ENCODE results near the gene FLOT2. TPM values are rescaled to one million over a fixed set of nuclear protein-coding genes. Genes with fewer than 3 reads are reported as not detected.
"Not testable (repeated sequence)": the region's sequence is repeated elsewhere in the genome, so short reads cannot be mapped to it uniquely, and the experiment has no call there.

FLOT2 gene
- total and polyA plus RNA-seq, 2 of the 8 experiments (the other 6 are each of a cell fraction or from before 2014, with no cell fraction given) = 116 to 189 TPM

GRCh38 chr17:28846699-28847098 is 50.8 kb downstream of the FLOT2 start:
- not testable (repeated sequence) for H3K4ac ChIP-seq (replicated peaks; ENCODE audit: insufficient read length, low read depth, low read length); H3K14ac ChIP-seq (ENCODE audit: insufficient read length); H2BK120ac ChIP-seq (replicated peaks; ENCODE audit: low read depth, low read length); H3K23ac ChIP-seq (ENCODE audit: insufficient read length); H3K4me3 ChIP-seq (ENCODE audit: extremely low read depth in 1 of 4, insufficient read depth in 2 of 4, low read depth in 3 of 4, low read length in 4 of 4); DNase-seq (ENCODE audit: low read depth in 1 of 2, low spot score in 2 of 2); H2AFZ ChIP-seq (ENCODE audit: low read length); H4K5ac ChIP-seq (ENCODE audit: insufficient read length, low read depth, low read length); H3K27me3 ChIP-seq (replicated peaks in 1 of 4; ENCODE audit: control insufficient read depth in 3 of 4, extremely low read depth in 1 of 4, insufficient read depth in 3 of 4, low read length in 3 of 4); H3K56ac ChIP-seq (replicated peaks; ENCODE audit: insufficient read length, low read depth, low read length); H4K91ac ChIP-seq (replicated peaks; ENCODE audit: insufficient read length, low read length); H4K20me1 ChIP-seq (replicated peaks in 1 of 2; ENCODE audit: control insufficient read depth in 1 of 2, insufficient read depth in 2 of 2, low read length in 2 of 2); H3K9ac ChIP-seq (replicated peaks in 1 of 4; ENCODE audit: extremely low read depth in 1 of 4, low read depth in 3 of 4, low read length in 3 of 4); H2BK20ac ChIP-seq (ENCODE audit: low read length); H3K18ac ChIP-seq (ENCODE audit: extremely low read depth, low read length); H3K79me1 ChIP-seq (ENCODE audit: low read depth, low read length); H3K79me2 ChIP-seq (ENCODE audit: control insufficient read depth in 1 of 2, insufficient read depth in 2 of 2, low read length in 2 of 2); H3K4me2 ChIP-seq (ENCODE audit: insufficient read depth in 1 of 2, low read depth in 2 of 2, low read length in 2 of 2); FAIRE-seq; H2BK5ac ChIP-seq (ENCODE audit: low read depth, low read length); H3K27ac ChIP-seq (ENCODE audit: low read depth, low read length); H3K9me3 ChIP-seq (ENCODE audit: insufficient read depth in 2 of 2, low read depth in 1 of 2, low read length in 1 of 2); H4K8ac ChIP-seq (ENCODE audit: extremely low read depth, insufficient read depth, low read length); H2AK5ac ChIP-seq (ENCODE audit: low read depth, low read length); H3K4me1 ChIP-seq (replicated peaks in 1 of 4; ENCODE audit: control insufficient read depth in 3 of 4, insufficient read depth in 4 of 4, low read length in 3 of 4); H2BK15ac ChIP-seq (ENCODE audit: low read length); H3K23me2 ChIP-seq (ENCODE audit: low read depth, low read length); H3K36me3 ChIP-seq (ENCODE audit: control insufficient read depth in 2 of 4, insufficient read depth in 4 of 4, low read length in 3 of 4); H2BK12ac ChIP-seq (ENCODE audit: low read depth, low read length)
- 95% methylated on average over 9 of the region's 9 CpGs; no CpG with 5 or more reads in 1 of the 2 experiments for WGBS, 2 experiments (ENCODE audit: extremely low coverage in 1 of 2, insufficient coverage in 1 of 2, insufficient read length in 1 of 2, insufficient replicate concordance in 2 of 2, low coverage in 1 of 2, low lambda C conversion rate in 2 of 2, missing lambda C conversion rate in 1 of 2)
- ChIA-PET CTCF (ENCODE audit: partially characterized antibody) (interaction anchor here (0.7 to 1.5 kb wide), 4 partner anchors 9 to 120 kb away, joined by 3 to 5 read pairs (median 4); partner anchors contain the start of gene ERAL1), POLR2A (ENCODE audit: partially characterized antibody) (interaction anchor here (0.6 kb wide), 1 partner anchor 445 kb away, joined by 3 read pairs; no protein-coding TSS in a partner anchor)

Measured in H1 (cell line).